ENCODE data around the gene TSPAN9. TPM values are rescaled to one million over a fixed set of nuclear protein-coding genes. Genes with fewer than 3 reads are reported as not detected.

Gene TSPAN9
- polyA plus RNA-seq, 1 donor (not counting 4 experiments of a cell fraction or from before 2014, with no cell fraction given), result 27.5 TPM

DNA sequence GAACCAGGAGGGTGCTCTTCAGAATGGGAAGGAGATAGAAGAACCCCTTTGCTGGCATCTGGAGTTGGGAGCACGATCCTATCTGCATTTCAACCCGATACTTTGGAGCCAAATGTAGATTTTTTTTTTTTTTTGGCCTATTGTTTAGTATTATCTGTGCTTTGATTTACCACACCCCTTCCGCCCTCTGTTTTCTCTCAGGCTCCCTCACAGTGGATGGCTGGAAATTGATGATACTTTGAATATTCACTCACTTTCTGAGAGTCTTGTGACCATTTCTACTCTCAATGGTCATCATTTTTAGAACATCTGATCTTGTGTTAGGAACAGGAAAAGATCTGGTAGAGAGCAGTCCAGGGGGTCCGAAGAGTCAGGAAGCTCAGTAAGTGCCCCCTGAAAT lies 9.0 kb downstream of the TSPAN9 start:
- no peaks in the 10 kb centered on the region for H3K9me3 ChIP-seq (ENCODE audit: control insufficient read depth, low read depth, low read length)
- dilution Hi-C loops (cut with MboI; ENCODE audit: extremely low pct_ligation_motif_present, low sequenced_read_pairs), result no loop called here
- H3K4me3 ChIP-seq (ENCODE audit: control insufficient read depth in 2 of 3, extremely low read depth in 1 of 3, insufficient read depth in 2 of 3, low read depth in 1 of 3, low read length in 3 of 3), result no peak overlapping the region
- no peak overlapping the region for H2AFZ ChIP-seq (ENCODE audit: control insufficient read depth, low read length)
- peaks cover 15% of the 10 kb centered on the region for H3K4me1 ChIP-seq (ENCODE audit: control insufficient read depth, extremely low read depth, insufficient read depth, low read length)
- H3K27ac ChIP-seq (ENCODE audit: control insufficient read depth, insufficient read depth, low read length), result no peak overlapping the region
- FAIRE-seq (no peak), DNase-seq (ENCODE audit: low read depth, low spot score) (no peak)
- H3K9me1 ChIP-seq (ENCODE audit: control insufficient read depth, extremely low read depth, insufficient read depth, low read length), result no peaks in the 10 kb centered on the region
- no peak overlapping the region for H3K4me2 ChIP-seq (ENCODE audit: control insufficient read depth, extremely low read depth, insufficient read depth, low read depth, low read length)
- H3K79me2 ChIP-seq (ENCODE audit: control insufficient read depth, insufficient read depth, low read length), result peaks cover 24% of the 10 kb centered on the region
- TF ChIP-seq EZH2 (IDR thresholded peaks at IDR 0.05; ENCODE audit: low read length), result no peak
- TF ChIP-seq, protein P1, sequence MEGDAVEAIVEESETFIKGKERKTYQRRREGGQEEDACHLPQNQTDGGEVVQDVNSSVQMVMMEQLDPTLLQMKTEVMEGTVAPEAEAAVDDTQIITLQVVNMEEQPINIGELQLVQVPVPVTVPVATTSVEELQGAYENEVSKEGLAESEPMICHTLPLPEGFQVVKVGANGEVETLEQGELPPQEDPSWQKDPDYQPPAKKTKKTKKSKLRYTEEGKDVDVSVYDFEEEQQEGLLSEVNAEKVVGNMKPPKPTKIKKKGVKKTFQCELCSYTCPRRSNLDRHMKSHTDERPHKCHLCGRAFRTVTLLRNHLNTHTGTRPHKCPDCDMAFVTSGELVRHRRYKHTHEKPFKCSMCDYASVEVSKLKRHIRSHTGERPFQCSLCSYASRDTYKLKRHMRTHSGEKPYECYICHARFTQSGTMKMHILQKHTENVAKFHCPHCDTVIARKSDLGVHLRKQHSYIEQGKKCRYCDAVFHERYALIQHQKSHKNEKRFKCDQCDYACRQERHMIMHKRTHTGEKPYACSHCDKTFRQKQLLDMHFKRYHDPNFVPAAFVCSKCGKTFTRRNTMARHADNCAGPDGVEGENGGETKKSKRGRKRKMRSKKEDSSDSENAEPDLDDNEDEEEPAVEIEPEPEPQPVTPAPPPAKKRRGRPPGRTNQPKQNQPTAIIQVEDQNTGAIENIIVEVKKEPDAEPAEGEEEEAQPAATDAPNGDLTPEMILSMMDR (optimal IDR thresholded peaks at IDR 0.05 in 1 of 3, IDR thresholded peaks at IDR 0.05 in 1 of 3, conservative IDR thresholded peaks at IDR 0.05 in 1 of 3; ENCODE audit: extremely low read depth in 1 of 3, insufficient read depth in 2 of 3, low read length in 3 of 3), result no peak
- H3K27me3 ChIP-seq (ENCODE audit: control insufficient read depth, extremely low read depth, insufficient read depth, low read length), result no peaks in the 10 kb centered on the region
- H3K9ac ChIP-seq (ENCODE audit: control insufficient read depth, extremely low read depth, insufficient read depth, low read length), result no peak overlapping the region
- peaks cover 8 to 12% of the 10 kb centered on the region in 2 experiments for H3K36me3 ChIP-seq (ENCODE audit: control insufficient read depth in 2 of 2, extremely low read depth in 1 of 2, insufficient read depth in 2 of 2, low read length in 2 of 2)
- no peaks in the 10 kb centered on the region for H4K20me1 ChIP-seq (ENCODE audit: control insufficient read depth, extremely low read depth, insufficient read depth, low read length)

DNA sequence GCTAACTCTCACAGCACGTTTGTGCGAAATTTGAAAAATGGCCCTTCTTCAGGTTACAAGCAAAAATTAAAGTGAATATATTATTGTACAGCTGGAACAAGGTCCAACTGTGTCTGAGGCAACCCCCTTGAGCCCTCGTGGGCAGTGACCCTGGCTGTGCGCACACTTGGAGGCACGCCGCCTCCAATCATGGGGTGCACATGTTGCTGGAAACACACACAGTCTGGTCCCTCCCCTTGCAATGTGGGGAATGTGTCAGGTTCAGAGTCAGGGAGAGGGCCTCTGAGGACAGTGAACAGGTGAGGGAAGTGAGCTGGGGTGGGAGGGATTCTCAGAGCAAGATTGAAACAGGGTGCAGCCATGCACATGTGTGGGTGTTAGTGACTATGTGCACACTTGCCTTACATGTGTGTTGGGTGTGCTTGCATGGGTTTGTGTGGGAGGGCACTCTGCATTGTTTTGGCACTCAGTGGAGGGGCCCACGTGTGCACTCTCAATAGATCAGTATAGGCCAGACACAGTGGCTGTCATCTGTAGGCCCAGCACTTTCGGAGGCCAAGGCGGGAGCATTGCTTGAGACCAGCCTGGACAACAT lies 9.6 kb downstream of the TSPAN9 start:
- H3K4me3 ChIP-seq (ENCODE audit: control insufficient read depth in 2 of 3, extremely low read depth in 1 of 3, insufficient read depth in 2 of 3, low read depth in 1 of 3, low read length in 3 of 3), result no peak overlapping the region
- H3K9me3 ChIP-seq (ENCODE audit: control insufficient read depth, low read depth, low read length), result no peaks in the 10 kb centered on the region
- H3K4me2 ChIP-seq (ENCODE audit: control insufficient read depth, extremely low read depth, insufficient read depth, low read depth, low read length), result no peak overlapping the region
- peaks cover 8 to 12% of the 10 kb centered on the region in 2 experiments for H3K36me3 ChIP-seq (ENCODE audit: control insufficient read depth in 2 of 2, extremely low read depth in 1 of 2, insufficient read depth in 2 of 2, low read length in 2 of 2)
- FAIRE-seq, result no peak
- no peak overlapping the region for H3K9ac ChIP-seq (ENCODE audit: control insufficient read depth, extremely low read depth, insufficient read depth, low read length)
- no peak overlapping the region for H3K27ac ChIP-seq (ENCODE audit: control insufficient read depth, insufficient read depth, low read length)
- H4K20me1 ChIP-seq (ENCODE audit: control insufficient read depth, extremely low read depth, insufficient read depth, low read length), result no peaks in the 10 kb centered on the region
- H3K27me3 ChIP-seq (ENCODE audit: control insufficient read depth, extremely low read depth, insufficient read depth, low read length), result no peaks in the 10 kb centered on the region
- dilution Hi-C loops (cut with MboI; ENCODE audit: extremely low pct_ligation_motif_present, low sequenced_read_pairs), result no loop called here
- H3K79me2 ChIP-seq (ENCODE audit: control insufficient read depth, insufficient read depth, low read length), result peaks cover 24% of the 10 kb centered on the region
- no peaks in the 10 kb centered on the region for H3K9me1 ChIP-seq (ENCODE audit: control insufficient read depth, extremely low read depth, insufficient read depth, low read length)
- no peak for TF ChIP-seq EZH2 (IDR thresholded peaks at IDR 0.05; ENCODE audit: low read length)
- TF ChIP-seq, protein P1 (optimal IDR thresholded peaks at IDR 0.05 in 1 of 3, IDR thresholded peaks at IDR 0.05 in 1 of 3, conservative IDR thresholded peaks at IDR 0.05 in 1 of 3; ENCODE audit: extremely low read depth in 1 of 3, insufficient read depth in 2 of 3, low read length in 3 of 3), result no peak
- H3K4me1 ChIP-seq (ENCODE audit: control insufficient read depth, extremely low read depth, insufficient read depth, low read length), result peaks cover 13% of the 10 kb centered on the region
- H2AFZ ChIP-seq (ENCODE audit: control insufficient read depth, low read length), result no peak overlapping the region
- DNase-seq (ENCODE audit: low read depth, low spot score), result no peak
